Stimulated activated memory B cell treated with anti-CD40 and anti-IgM and Interleukin-4, amounts not matched to agents 10 μg/mL and 1 μg/mL and 100 μg/mL, for 72 hours (primary cell): ENCODE results near the gene MS4A4A.

Experiments used
- ATAC-seq: fragments of 150-1000 bp; cut with Tn5 transposase; 2 replicates; pipeline ENCODE4 v1.10.0; 2021
- H3K27ac Mint-ChIP-seq: one replicate; pipeline ENCODE4 v1.8.0; 2022; ENCODE audit warnings: mild to moderate bottlenecking, mixed read lengths
- H3K27me3 Mint-ChIP-seq: one replicate; pipeline ENCODE4 v1.8.0; 2022; ENCODE audit warnings: mixed read lengths
- H3K36me3 Mint-ChIP-seq: one replicate; pipeline ENCODE4 v1.8.0; 2022; ENCODE audit warnings: mixed read lengths
- H3K4me1 Mint-ChIP-seq: one replicate; pipeline ENCODE4 v1.8.0; 2022; ENCODE audit warnings: mixed read lengths
- H3K4me3 Mint-ChIP-seq: one replicate; pipeline ENCODE4 v1.8.0; 2022; ENCODE audit warnings: mild to moderate bottlenecking, moderate library complexity, mixed read lengths
- H3K9me3 Mint-ChIP-seq: one replicate; pipeline ENCODE4 v1.8.0; 2022; ENCODE audit warnings: mixed read lengths

MS4A4A gene

DNA sequence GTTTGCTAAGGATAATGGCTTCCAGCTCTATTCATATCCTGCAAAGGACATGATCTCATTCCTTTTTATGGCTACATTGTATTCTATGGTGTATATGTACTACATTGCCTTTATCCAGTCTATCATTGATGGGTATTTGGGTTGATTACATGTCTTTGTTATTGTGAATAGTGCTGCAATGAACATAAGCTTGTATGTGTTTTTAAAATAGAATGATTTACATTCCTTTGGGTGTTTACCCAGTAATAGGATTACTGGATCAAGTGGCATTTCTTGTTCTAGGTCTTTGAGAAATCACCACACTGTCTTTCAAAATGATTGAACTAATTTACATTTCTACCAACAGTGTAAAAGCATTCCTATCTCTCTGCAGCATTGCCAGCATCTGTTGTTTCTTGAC is 40.6 kb downstream of the MS4A4A start:
- Mint-ChIP-seq H3K27ac (no peak overlapping the region), H3K27me3 (no peaks in the 10 kb centered on the region), H3K4me3 (no peak overlapping the region), H3K9me3 (peaks cover 38% of the 10 kb centered on the region), H3K36me3 (peaks cover 7% of the 10 kb centered on the region), H3K4me1 (no peaks in the 10 kb centered on the region)
- no peak for ATAC-seq

DNA sequence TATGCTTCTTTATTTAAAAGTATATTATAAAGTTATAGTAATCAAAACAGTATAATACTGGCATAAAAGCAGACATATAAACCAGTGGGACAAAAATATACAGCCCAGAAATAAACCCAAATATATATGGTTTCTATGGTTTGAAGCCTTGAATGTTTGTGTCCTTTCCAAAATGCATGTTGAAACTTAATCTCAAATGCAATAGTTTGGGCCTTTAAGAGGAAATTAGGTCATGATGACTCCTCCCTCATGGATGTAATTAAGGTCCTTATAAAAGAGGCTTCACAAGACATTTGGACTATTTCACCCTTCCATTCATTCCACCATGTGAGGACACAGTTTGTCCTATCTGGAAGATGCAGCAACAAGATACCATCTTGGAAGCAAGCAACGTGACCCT is 46.5 kb downstream of the MS4A4A start, which contains the start of gene MS4A6E:
Gene MS4A6E (plus strand): TSS at position 301 of the 400 bp plus-strand sequence. CDS start 7,641 bp downstream, outside the sequence.
- no peak within 1 kb of the TSS for H3K27ac Mint-ChIP-seq
- ATAC-seq, result no peak
- H3K4me3 Mint-ChIP-seq, result no peak within 1 kb of the TSS
- H3K27me3 Mint-ChIP-seq, result no peaks in the 10 kb centered on the region
- no peaks in the 10 kb centered on the region for H3K4me1 Mint-ChIP-seq
- H3K36me3 Mint-ChIP-seq, result no peaks in the 10 kb centered on the region
- peaks cover 28% of the 10 kb centered on the region for H3K9me3 Mint-ChIP-seq

DNA sequence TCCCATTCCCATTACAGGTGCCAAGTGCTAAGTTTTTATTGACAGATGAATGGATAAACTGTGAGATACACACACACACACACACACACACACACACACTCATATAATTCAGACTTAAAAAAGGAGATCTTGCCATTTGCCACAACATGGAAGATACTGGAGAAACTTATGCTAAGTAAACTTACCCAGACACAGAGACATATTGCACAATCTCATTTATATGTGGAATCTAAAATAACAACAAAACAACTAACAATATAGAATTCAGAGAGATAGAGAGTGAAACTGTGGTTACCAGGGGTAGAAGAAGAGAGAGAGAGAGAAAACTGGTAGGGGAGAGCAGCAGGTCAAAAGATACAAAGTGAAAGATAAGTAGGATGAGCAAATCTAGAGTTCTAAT is 48.0 kb downstream of the MS4A4A start:
- Mint-ChIP-seq H3K36me3 (no peaks in the 10 kb centered on the region), H3K27me3 (no peaks in the 10 kb centered on the region), H3K27ac (no peak overlapping the region), H3K9me3 (peaks cover 22% of the 10 kb centered on the region), H3K4me1 (no peaks in the 10 kb centered on the region), H3K4me3 (no peak overlapping the region)
- no peak for ATAC-seq

DNA sequence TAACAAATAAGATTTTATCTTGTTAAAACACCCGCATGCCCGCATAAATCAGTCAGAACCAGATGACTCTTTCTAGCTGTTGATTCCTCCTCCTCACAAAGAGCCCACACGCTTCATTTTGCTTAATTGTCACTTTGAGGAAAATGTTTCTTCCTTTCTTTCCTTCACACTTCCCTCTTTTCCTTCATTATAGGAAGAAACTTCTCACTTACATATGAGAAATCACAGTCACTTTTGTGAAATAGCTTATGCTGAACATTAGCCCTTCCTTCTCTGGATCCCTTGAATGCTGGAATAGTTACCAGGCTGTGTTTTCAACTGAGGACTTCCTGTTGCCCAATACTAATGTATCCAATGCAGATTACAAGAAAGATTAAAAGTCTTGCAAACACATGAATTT is 52.4 kb downstream of the MS4A4A start:
- Mint-ChIP-seq H3K9me3 (peaks cover 3% of the 10 kb centered on the region), H3K4me3 (no peak overlapping the region), H3K36me3 (no peaks in the 10 kb centered on the region), H3K27ac (peak overlapping the region; percentile 31), H3K4me1 (peaks cover 20% of the 10 kb centered on the region), H3K27me3 (no peaks in the 10 kb centered on the region)
- no peak for ATAC-seq

DNA sequence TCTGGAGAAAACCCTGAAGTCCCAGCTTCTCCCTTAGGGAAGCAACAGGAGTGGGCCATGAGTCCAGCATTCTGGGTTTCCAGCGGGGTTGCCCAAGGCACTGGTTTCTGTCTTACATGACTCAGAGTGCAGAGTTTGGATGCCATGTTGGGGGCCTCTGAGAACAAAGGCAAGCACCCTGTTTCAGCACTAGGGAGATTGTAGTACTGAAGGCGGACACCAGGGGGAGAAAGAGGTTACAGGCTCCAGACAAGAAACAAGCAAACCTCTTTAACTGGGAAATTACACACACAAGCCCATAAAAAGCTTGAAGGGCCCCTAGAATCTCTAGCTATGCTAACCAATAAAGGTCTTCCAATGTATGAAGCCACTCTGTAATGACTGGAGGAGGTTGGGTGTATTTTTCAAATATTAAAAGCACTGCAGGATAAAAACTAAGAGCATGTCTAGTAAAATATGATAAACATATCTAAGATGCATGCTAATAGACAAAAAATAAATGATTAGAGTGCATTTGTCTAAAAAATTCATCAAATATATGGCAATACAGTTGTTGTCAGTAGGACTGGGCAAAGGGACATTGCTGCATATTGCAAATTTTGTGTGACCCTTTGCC is 53.6 kb downstream of the MS4A4A start:
- peaks cover 29% of the 10 kb centered on the region for H3K4me1 Mint-ChIP-seq
- H3K27ac Mint-ChIP-seq, result no peak overlapping the region
- no peaks in the 10 kb centered on the region for H3K27me3 Mint-ChIP-seq
- no peaks in the 10 kb centered on the region for H3K36me3 Mint-ChIP-seq
- peaks cover 3% of the 10 kb centered on the region for H3K9me3 Mint-ChIP-seq
- ATAC-seq, result peak; percentile 77
- H3K4me3 Mint-ChIP-seq, result no peak overlapping the region

DNA sequence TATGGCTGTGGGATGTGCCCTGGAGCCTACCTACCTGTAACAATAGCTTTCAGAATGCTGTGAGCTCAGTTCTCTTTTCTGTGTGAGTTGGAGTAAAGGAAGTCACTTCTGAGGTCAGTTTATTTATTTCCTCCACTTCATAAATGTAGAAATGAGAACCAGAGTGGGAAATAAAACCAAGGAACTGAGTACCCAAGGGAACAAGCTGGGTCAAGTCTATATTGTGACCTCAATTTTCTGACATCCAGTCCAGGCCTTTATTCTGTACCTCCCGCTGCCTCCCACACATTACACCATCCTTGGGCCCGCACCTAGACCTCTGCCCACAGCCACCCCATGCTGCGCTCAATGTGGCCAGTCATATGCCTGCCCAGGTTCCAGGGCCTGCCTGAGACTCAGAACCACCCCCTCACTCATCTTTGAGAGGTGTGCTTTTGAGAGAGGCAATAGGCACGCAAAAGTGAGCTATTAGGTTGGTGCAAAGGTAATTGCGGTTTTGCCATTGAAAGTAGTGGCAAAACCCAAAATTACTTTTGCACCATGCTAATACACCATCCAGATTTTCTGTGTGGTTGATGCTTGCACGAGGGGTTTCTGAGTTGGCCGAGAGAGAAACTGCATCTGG is 56.4 kb downstream of the MS4A4A start:
- H3K9me3 Mint-ChIP-seq, result no peaks in the 10 kb centered on the region
- no peak overlapping the region for H3K4me3 Mint-ChIP-seq
- peaks cover 29% of the 10 kb centered on the region for H3K4me1 Mint-ChIP-seq
- H3K36me3 Mint-ChIP-seq, result no peaks in the 10 kb centered on the region
- H3K27ac Mint-ChIP-seq, result peak overlapping the region; percentile 12
- no peaks in the 10 kb centered on the region for H3K27me3 Mint-ChIP-seq
- ATAC-seq, result peak; percentile 78

DNA sequence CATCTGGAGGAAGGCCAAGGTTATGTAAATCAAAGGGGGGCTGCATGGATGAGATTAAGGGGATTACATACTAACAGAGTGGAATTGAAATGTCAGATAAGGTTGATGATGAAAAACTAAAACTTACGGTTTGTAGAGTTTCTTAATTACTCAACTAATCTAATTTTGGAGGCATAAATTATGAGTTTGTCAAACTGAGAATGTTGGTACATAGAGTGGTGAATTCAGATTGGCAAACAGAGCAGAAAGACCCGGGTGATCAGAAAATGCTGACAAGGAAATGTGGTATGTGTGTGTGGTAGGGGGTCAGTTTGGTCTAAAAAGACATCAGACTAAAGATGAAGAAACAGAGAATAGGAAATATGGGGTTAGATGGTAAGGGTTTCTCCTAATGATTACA is 57.6 kb downstream of the MS4A4A start:
- Mint-ChIP-seq H3K9me3 (no peaks in the 10 kb centered on the region), H3K4me3 (peak overlapping the region; percentile 1), H3K27me3 (no peaks in the 10 kb centered on the region), H3K27ac (peak overlapping the region; percentile 12), H3K4me1 (peaks cover 29% of the 10 kb centered on the region), H3K36me3 (no peaks in the 10 kb centered on the region)
- no peak for ATAC-seq

DNA sequence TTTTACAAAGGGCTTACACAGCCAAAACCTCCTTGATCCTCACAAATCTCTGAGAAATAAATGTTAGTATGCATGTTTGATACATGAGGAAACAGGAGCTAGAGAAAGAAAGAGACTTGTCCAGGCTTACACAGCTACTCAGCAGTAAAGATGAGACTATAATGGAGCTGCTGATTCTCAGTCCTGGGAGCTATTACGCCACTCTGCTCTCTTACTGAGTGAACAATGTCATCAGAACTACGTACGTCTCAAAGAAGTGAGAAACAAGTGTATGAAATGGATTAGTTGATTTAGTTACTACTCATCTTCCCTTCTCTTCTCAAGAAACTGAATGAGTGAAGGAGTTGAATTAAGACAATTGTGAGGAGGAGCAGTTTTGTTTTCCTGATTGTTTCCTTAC is 58.9 kb downstream of the MS4A4A start:
- no peaks in the 10 kb centered on the region for H3K9me3 Mint-ChIP-seq
- H3K4me1 Mint-ChIP-seq, result peaks cover 25% of the 10 kb centered on the region
- H3K27me3 Mint-ChIP-seq, result no peaks in the 10 kb centered on the region
- ATAC-seq, result no peak
- H3K27ac Mint-ChIP-seq, result no peak overlapping the region
- H3K36me3 Mint-ChIP-seq, result no peaks in the 10 kb centered on the region
- no peak overlapping the region for H3K4me3 Mint-ChIP-seq

DNA sequence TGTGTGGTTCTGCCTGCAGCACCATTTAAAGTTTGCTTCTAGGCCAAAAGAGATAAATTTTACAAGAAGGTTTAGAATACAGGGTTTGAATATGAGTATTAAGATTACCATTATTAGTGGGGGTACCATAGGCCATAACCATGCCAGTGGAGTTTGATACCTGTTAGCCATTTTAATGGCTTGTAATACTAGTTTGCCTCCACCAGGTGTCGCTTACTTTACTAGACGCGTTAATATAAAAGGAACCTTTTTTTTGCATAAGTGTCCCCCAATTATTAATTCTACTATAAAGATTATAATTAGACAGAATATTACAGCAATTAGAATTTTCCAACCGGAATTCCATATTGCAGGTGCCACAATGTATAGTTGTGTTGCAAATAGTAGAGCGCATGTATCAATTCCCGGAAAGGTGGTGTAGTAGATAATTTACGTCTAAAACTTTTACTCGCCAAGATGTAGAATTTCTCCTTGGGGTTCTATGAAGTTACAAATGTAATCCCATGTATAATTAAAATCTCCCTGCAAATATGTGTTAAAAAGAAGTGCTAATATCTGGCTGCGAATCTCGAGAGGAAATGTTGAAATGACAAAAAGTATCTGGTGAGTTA is 62.7 kb downstream of the MS4A4A start:
- H3K27ac Mint-ChIP-seq, result no peak overlapping the region
- peaks cover 34% of the 10 kb centered on the region for H3K4me1 Mint-ChIP-seq
- no peak for ATAC-seq
- H3K9me3 Mint-ChIP-seq, result no peaks in the 10 kb centered on the region
- no peaks in the 10 kb centered on the region for H3K36me3 Mint-ChIP-seq
- no peaks in the 10 kb centered on the region for H3K27me3 Mint-ChIP-seq
- no peak overlapping the region for H3K4me3 Mint-ChIP-seq

DNA sequence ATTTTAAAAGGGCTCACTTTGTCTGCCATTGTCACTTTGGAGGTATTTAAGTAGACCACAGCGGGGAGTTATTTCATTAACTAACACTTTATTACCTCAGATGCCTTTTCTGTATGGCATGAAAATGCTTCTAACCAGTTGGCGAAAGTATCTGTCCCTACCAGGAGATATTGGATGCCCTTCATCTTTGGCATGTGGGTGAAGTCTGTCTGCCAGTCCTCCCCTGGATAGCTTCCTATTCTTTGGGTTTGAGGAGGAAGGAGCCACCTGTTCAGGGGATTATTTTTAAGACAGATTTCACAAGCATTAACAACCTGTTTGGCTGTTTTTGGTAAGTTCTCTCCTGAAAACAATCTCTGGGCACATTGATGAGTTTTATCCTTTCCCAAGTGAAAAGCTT is 63.7 kb downstream of the MS4A4A start:
- Mint-ChIP-seq H3K4me3 (no peak overlapping the region), H3K4me1 (peaks cover 29% of the 10 kb centered on the region), H3K36me3 (no peaks in the 10 kb centered on the region), H3K27me3 (no peaks in the 10 kb centered on the region), H3K9me3 (no peaks in the 10 kb centered on the region), H3K27ac (no peak overlapping the region)
- ATAC-seq, result no peak

DNA sequence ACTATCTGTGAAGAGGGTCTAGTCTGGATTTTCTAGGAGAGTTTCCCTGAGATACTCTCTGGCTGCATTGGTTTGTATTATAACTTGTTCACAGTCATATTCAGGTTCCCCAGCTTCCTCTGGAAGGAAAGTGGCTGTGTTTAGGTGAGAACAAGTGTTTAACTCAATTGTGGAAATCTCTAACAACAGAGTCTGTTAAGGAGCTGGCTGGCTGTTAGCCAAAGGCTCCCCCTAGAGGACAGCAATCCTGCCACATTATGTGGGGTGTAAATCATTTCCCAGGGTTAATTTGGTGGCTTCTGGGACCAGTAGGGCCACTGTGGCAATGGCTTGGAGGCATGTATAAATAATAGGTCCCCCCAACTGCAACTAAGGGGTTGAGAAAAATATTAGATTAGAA is 65.0 kb downstream of the MS4A4A start:
- Mint-ChIP-seq H3K27me3 (no peaks in the 10 kb centered on the region), H3K9me3 (no peaks in the 10 kb centered on the region), H3K27ac (peak overlapping the region; percentile 22), H3K4me1 (peaks cover 29% of the 10 kb centered on the region), H3K4me3 (no peak overlapping the region), H3K36me3 (no peaks in the 10 kb centered on the region)
- ATAC-seq, result no peak

DNA sequence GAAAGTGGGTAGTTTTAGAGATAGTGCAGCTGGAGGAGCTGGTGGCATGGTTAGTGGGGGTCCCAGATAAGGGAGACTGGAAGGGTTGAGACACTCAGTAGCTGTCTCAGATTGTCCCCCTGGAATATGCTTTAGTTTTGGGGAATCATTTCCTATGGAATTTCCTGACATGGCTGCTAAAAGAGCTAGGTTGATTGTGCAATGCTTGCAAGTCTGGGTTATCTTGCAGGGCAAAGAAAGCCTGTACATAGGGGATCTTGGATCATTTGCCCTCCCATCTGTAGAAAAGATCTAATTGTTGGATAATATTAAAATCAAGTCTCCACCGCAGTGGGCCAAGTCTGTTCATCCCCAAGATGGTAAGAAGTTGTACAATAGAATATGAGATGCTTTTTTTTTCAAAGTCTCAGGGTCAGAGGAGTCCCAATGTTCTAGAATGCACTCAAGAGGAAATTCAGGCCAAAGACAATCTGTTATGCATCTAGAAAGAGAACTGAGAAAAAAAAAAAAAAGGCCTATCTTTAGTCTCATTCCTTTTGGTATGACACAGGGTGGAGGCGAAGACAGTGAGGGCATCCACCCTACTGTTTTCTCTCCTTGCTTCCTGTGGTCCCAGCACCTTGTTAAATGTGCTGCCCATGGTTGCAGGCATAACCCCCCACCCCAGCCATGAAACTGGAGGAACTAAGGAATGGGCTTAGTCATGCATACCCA is 66.8 kb downstream of the MS4A4A start:
- Mint-ChIP-seq H3K4me1 (peaks cover 29% of the 10 kb centered on the region), H3K27ac (no peak overlapping the region), H3K27me3 (no peaks in the 10 kb centered on the region), H3K9me3 (no peaks in the 10 kb centered on the region), H3K36me3 (no peaks in the 10 kb centered on the region), H3K4me3 (no peak overlapping the region)
- peak; percentile 78 for ATAC-seq

DNA sequence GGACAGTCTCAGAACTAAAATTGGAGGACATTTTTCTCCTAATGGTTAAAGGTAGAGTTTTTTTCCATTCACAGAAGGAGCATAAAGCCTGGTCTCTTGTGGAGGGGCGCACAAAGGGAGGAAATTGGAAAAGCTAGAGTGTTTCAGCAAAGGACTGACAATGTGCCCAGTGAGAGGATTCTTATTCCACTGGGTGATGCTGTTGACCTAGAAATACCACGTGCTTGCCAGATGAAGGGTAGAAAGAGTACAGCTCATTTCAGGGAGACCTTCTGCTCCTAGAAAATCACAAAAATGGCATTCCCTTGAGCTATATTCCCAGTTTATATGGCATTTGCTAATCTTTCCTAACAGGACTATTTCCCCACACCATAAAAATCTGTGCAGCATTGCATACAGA is 67.7 kb downstream of the MS4A4A start:
- Mint-ChIP-seq H3K36me3 (no peaks in the 10 kb centered on the region), H3K27me3 (no peaks in the 10 kb centered on the region), H3K27ac (no peak overlapping the region), H3K4me1 (peaks cover 29% of the 10 kb centered on the region), H3K4me3 (no peak overlapping the region), H3K9me3 (no peaks in the 10 kb centered on the region)
- no peak for ATAC-seq

DNA sequence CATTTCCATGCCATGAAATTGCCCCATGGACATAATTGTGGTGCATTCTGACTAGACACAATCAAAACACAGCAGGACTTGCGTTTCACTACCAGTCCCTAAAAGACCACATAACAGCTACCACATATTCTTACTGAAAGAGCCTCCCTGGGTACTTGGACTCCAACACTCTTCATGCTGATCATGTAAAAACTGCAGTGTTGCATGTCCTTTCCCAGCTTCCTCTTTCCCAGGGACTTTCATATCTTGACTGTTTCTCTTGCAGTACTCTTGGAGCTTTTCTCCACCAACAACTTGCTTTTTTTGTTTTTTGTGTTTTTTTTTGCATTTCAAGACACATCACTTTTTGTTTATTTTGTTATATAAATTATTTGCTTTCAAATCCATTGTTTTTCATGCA is 69.5 kb downstream of the MS4A4A start:
- ATAC-seq, result no peak
- H3K27ac Mint-ChIP-seq, result no peak overlapping the region
- no peaks in the 10 kb centered on the region for H3K27me3 Mint-ChIP-seq
- peaks cover 11% of the 10 kb centered on the region for H3K9me3 Mint-ChIP-seq
- peaks cover 10% of the 10 kb centered on the region for H3K36me3 Mint-ChIP-seq
- H3K4me3 Mint-ChIP-seq, result no peak overlapping the region
- peaks cover 29% of the 10 kb centered on the region for H3K4me1 Mint-ChIP-seq

DNA sequence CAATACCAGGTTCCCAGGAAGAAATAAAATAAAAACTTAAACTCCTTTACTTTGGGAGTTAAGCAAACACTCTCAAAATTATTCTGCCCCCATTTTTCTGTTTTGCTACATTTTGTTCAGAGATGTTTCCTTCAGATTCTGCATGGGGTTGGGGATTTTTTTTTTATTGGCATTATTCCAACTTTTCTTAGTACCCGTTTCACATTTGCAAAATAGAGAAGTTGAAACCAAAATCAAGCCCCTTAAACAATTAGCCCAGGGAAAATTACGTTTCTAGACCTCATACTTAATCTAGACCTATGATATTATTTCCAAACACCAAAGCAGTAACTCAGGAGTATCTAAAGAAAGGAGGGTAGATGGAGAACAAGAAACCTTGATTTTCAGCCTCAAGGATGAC is 77.3 kb downstream of the MS4A4A start:
- no peaks in the 10 kb centered on the region for H3K27me3 Mint-ChIP-seq
- H3K4me1 Mint-ChIP-seq, result peaks cover 30% of the 10 kb centered on the region
- peak overlapping the region; percentile 66 for H3K27ac Mint-ChIP-seq
- peaks cover 18% of the 10 kb centered on the region for H3K9me3 Mint-ChIP-seq
- H3K4me3 Mint-ChIP-seq, result peak overlapping the region; percentile 28
- peaks cover 16% of the 10 kb centered on the region for H3K36me3 Mint-ChIP-seq
- ATAC-seq, result no peak
